Measurements from ENCODE around the gene KLK3.

KLK3 gene

GRCh38 chr19:50843205-50843604, 11.5 kb upstream of the KLK3 start:
- no peak overlapping the region for H3K4me2 ChIP-seq (ENCODE audit: low read length)
- H3K79me2 ChIP-seq (ENCODE audit: insufficient read depth, low read length), result no peaks in the 10 kb centered on the region
- no peaks in the 10 kb centered on the region for H3K4me1 ChIP-seq (ENCODE audit: insufficient read depth, low read length, severe bottlenecking)
- H3F3A ChIP-seq (ENCODE audit: insufficient read depth, low read length), result no peaks in the 10 kb centered on the region
- no peaks in the 10 kb centered on the region for H3K9me3 ChIP-seq (ENCODE audit: low read length)
- H3K36me3 ChIP-seq (ENCODE audit: insufficient read depth, low read length), result no peaks in the 10 kb centered on the region
- no peak overlapping the region for H2AFZ ChIP-seq (ENCODE audit: low read length)
- no peak overlapping the region for H3K27ac ChIP-seq (ENCODE audit: low read depth, low read length, poor library complexity, severe bottlenecking)
- H3K9me2 ChIP-seq (ENCODE audit: low read depth, low read length), result no peaks in the 10 kb centered on the region
- TF ChIP-seq EZH2 (IDR thresholded peaks at IDR 0.05; ENCODE audit: borderline replicate concordance, low read length) (no peak), CTCF (IDR thresholded peaks at IDR 0.05; ENCODE audit: low read length) (no peak)
- H4K20me1 ChIP-seq (ENCODE audit: insufficient read depth, low read length), result no peaks in the 10 kb centered on the region
- no peak overlapping the region for H3K4me3 ChIP-seq (ENCODE audit: low read depth, low read length, poor library complexity, severe bottlenecking)
- H3K27me3 ChIP-seq (ENCODE audit: insufficient read depth, low read length), result no peaks in the 10 kb centered on the region; the same call in 1 of the 2 replicates
- no peak overlapping the region for H3K9ac ChIP-seq (ENCODE audit: low read length)

- Histone ChIP-seq H3K27me3 (ENCODE audit: insufficient read depth, low read length) (no peaks in the 10 kb centered on the region; the same call in 1 of the 2 replicates), H3K27ac (ENCODE audit: low read depth, low read length, poor library complexity, severe bottlenecking) (no peak overlapping the region), H4K20me1 (ENCODE audit: insufficient read depth, low read length) (no peaks in the 10 kb centered on the region), H2AFZ (ENCODE audit: low read length) (no peak overlapping the region), H3K9me2 (ENCODE audit: low read depth, low read length) (no peaks in the 10 kb centered on the region), H3K4me2 (ENCODE audit: low read length) (no peak overlapping the region), H3F3A (ENCODE audit: insufficient read depth, low read length) (no peaks in the 10 kb centered on the region), H3K9me3 (ENCODE audit: low read length) (no peaks in the 10 kb centered on the region), H3K4me1 (ENCODE audit: insufficient read depth, low read length, severe bottlenecking) (no peaks in the 10 kb centered on the region), H3K9ac (ENCODE audit: low read length) (no peak overlapping the region), H3K4me3 (ENCODE audit: low read depth, low read length, poor library complexity, severe bottlenecking) (no peak overlapping the region), H3K36me3 (ENCODE audit: insufficient read depth, low read length) (no peaks in the 10 kb centered on the region), H3K79me2 (ENCODE audit: insufficient read depth, low read length) (no peaks in the 10 kb centered on the region)
- TF ChIP-seq CTCF (IDR thresholded peaks at IDR 0.05; ENCODE audit: low read length) (no peak), EZH2 (IDR thresholded peaks at IDR 0.05; ENCODE audit: borderline replicate concordance, low read length) (no peak)
Observed at GRCh38 chr19:50843701-50844221, 11.0 kb upstream of the KLK3 start.

- Histone ChIP-seq H3K36me3 (ENCODE audit: insufficient read depth, low read length) (no peaks in the 10 kb centered on the region), H3K27me3 (ENCODE audit: insufficient read depth, low read length) (no peaks in the 10 kb centered on the region; the same call in 1 of the 2 replicates), H3K9ac (ENCODE audit: low read length) (no peak overlapping the region), H2AFZ (ENCODE audit: low read length) (no peak overlapping the region), H3K27ac (ENCODE audit: low read depth, low read length, poor library complexity, severe bottlenecking) (no peak overlapping the region), H3K4me2 (ENCODE audit: low read length) (no peak overlapping the region), H3K4me3 (ENCODE audit: low read depth, low read length, poor library complexity, severe bottlenecking) (no peak overlapping the region), H3K9me3 (ENCODE audit: low read length) (no peaks in the 10 kb centered on the region), H3K9me2 (ENCODE audit: low read depth, low read length) (no peaks in the 10 kb centered on the region), H4K20me1 (ENCODE audit: insufficient read depth, low read length) (no peaks in the 10 kb centered on the region), H3K79me2 (ENCODE audit: insufficient read depth, low read length) (no peaks in the 10 kb centered on the region), H3F3A (ENCODE audit: insufficient read depth, low read length) (no peaks in the 10 kb centered on the region), H3K4me1 (ENCODE audit: insufficient read depth, low read length, severe bottlenecking) (no peaks in the 10 kb centered on the region)
- TF ChIP-seq EZH2 (IDR thresholded peaks at IDR 0.05; ENCODE audit: borderline replicate concordance, low read length) (no peak), CTCF (IDR thresholded peaks at IDR 0.05; ENCODE audit: low read length) (no peak)
Observed at GRCh38 chr19:50844296-50844935, 10.3 kb upstream of the KLK3 start.
